ENCODE results near the gene SLC2A13.

DNA sequence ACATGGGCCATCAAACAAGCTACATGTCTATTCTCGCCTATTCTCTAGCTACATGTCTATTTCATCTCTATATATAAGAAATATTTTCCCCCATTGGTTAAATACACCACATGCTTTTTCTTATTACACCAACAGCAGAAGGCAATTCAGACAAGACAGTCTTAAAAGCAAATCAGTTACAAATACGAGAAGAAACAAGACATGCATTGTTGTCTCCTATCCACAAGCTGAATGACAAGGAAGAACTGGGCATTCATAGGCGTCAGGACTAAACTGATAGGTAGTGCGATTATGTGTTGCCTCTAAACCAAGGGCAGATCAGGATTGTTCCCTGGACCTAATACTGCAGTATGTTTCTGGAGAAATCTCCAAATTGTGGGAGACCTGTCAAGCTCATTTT lies 19.4 kb downstream of the SLC2A13 start:
- TF ChIP-seq, protein P1, sequence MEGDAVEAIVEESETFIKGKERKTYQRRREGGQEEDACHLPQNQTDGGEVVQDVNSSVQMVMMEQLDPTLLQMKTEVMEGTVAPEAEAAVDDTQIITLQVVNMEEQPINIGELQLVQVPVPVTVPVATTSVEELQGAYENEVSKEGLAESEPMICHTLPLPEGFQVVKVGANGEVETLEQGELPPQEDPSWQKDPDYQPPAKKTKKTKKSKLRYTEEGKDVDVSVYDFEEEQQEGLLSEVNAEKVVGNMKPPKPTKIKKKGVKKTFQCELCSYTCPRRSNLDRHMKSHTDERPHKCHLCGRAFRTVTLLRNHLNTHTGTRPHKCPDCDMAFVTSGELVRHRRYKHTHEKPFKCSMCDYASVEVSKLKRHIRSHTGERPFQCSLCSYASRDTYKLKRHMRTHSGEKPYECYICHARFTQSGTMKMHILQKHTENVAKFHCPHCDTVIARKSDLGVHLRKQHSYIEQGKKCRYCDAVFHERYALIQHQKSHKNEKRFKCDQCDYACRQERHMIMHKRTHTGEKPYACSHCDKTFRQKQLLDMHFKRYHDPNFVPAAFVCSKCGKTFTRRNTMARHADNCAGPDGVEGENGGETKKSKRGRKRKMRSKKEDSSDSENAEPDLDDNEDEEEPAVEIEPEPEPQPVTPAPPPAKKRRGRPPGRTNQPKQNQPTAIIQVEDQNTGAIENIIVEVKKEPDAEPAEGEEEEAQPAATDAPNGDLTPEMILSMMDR (IDR thresholded peaks at IDR 0.05): no peak
- TF ChIP-seq POLR2AphosphoS5 (IDR thresholded peaks at IDR 0.05; ENCODE audit: insufficient read depth in 1 of 2, low read depth in 1 of 2): no peak

All from vagina (tissue), 2 donors.